ENCODE results near the gene WNT8B.

WNT8B gene

DNA sequence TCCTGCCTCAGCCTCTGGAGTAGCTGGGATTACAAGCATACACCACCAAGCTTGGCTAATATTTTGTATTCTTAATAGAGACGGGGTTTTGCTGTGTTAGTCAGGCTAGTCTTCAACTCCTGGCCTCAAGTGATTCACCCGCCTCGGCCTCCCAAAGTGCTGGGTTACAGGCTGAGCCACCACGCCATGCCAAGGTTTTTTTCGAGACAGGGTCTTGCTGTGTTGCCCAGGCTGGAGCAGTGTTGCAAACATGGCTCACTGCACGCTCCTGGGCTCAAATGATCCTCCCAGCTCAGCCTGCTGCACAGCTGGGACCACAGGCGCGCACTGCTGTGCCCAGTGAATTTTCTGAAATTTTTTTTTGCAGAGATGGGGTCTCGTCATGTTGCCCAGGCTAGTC lies 60.1 kb downstream of the WNT8B start:
- TF ChIP-seq EZH2phosphoT487 (IDR thresholded peaks at IDR 0.05; ENCODE audit: borderline replicate concordance) = no peak
- TF ChIP-seq, protein P1, sequence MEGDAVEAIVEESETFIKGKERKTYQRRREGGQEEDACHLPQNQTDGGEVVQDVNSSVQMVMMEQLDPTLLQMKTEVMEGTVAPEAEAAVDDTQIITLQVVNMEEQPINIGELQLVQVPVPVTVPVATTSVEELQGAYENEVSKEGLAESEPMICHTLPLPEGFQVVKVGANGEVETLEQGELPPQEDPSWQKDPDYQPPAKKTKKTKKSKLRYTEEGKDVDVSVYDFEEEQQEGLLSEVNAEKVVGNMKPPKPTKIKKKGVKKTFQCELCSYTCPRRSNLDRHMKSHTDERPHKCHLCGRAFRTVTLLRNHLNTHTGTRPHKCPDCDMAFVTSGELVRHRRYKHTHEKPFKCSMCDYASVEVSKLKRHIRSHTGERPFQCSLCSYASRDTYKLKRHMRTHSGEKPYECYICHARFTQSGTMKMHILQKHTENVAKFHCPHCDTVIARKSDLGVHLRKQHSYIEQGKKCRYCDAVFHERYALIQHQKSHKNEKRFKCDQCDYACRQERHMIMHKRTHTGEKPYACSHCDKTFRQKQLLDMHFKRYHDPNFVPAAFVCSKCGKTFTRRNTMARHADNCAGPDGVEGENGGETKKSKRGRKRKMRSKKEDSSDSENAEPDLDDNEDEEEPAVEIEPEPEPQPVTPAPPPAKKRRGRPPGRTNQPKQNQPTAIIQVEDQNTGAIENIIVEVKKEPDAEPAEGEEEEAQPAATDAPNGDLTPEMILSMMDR (conservative IDR thresholded peaks at IDR 0.05; ENCODE audit: low read length) = no peak
- H3K9me3 ChIP-seq (ENCODE audit: insufficient read depth, low read depth, low read length) = no peaks in the 10 kb centered on the region
- H3K36me3 ChIP-seq (ENCODE audit: insufficient read depth, low read length) = peaks cover 46% of the 10 kb centered on the region; the same call in 1 of the 2 replicates
- H3K4me2 ChIP-seq (ENCODE audit: low read depth, low read length, poor library complexity, severe bottlenecking) = no peak overlapping the region
- no peaks in the 10 kb centered on the region for H3K9me2 ChIP-seq (replicated peaks; ENCODE audit: low read depth, low read length)
- H4K20me1 ChIP-seq (ENCODE audit: insufficient read depth, low read length, poor library complexity, severe bottlenecking) = peaks cover 10% of the 10 kb centered on the region
- no peak overlapping the region for H3K9ac ChIP-seq (ENCODE audit: low read depth, low read length, poor library complexity, severe bottlenecking)
- H3K4me3 ChIP-seq (ENCODE audit: low read length, poor library complexity, severe bottlenecking) = no peak overlapping the region
- 0 out of 2 replicates have a peak, but pooled peaks cover 3% of the 10 kb centered on the region for H3F3A ChIP-seq (ENCODE audit: low read depth)
- peaks cover 42% of the 10 kb centered on the region for H3K79me2 ChIP-seq (ENCODE audit: insufficient read depth, low read length)
- no peaks in the 10 kb centered on the region for H3K27me3 ChIP-seq (ENCODE audit: insufficient read depth, low read length, poor library complexity, severe bottlenecking)
- H2AFZ ChIP-seq (ENCODE audit: low read length) = no peak overlapping the region
- peaks cover 28% of the 10 kb centered on the region for H3K4me1 ChIP-seq (ENCODE audit: insufficient read depth, low read length, poor library complexity, severe bottlenecking)

DNA sequence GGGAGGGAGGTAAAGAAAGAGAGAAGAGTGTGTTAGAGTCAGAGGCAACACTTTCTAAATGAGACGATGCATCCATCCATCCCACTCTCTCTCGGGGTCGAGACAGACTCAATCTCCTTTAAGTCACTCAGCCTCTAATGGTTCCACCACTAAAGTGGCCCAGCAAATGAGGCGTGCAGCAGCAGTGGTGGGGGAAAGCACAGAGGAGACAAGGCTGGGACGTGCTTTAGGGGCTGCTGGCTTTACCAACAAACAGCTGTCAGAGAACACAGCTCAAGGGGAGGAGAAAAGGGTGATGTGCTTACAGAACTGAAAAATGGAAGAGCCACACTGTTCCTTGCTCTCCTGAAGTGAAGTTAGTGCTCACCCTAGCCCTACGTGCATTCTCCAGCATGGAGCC lies 61.4 kb downstream of the WNT8B start:
- Histone ChIP-seq H2AFZ (ENCODE audit: low read length) (no peak overlapping the region), H3F3A (ENCODE audit: low read depth) (0 out of 2 replicates have a peak, but pooled peaks cover 3% of the 10 kb centered on the region), H3K79me2 (ENCODE audit: insufficient read depth, low read length) (peaks cover 55% of the 10 kb centered on the region), H3K9me3 (ENCODE audit: insufficient read depth, low read depth, low read length) (no peaks in the 10 kb centered on the region), H4K20me1 (ENCODE audit: insufficient read depth, low read length, poor library complexity, severe bottlenecking) (peaks cover 20% of the 10 kb centered on the region), H3K4me1 (ENCODE audit: insufficient read depth, low read length, poor library complexity, severe bottlenecking) (peaks cover 32% of the 10 kb centered on the region), H3K9ac (ENCODE audit: low read depth, low read length, poor library complexity, severe bottlenecking) (no peak overlapping the region), H3K36me3 (ENCODE audit: insufficient read depth, low read length) (peaks cover 46% of the 10 kb centered on the region; the same call in 1 of the 2 replicates), H3K9me2 (replicated peaks; ENCODE audit: low read depth, low read length) (no peaks in the 10 kb centered on the region), H3K27me3 (ENCODE audit: insufficient read depth, low read length, poor library complexity, severe bottlenecking) (no peaks in the 10 kb centered on the region), H3K4me2 (ENCODE audit: low read depth, low read length, poor library complexity, severe bottlenecking) (peak overlapping the region; percentile 30), H3K4me3 (ENCODE audit: low read length, poor library complexity, severe bottlenecking) (no peak overlapping the region)
- TF ChIP-seq EZH2phosphoT487 (IDR thresholded peaks at IDR 0.05; ENCODE audit: borderline replicate concordance) = no peak
- TF ChIP-seq, protein P1 (conservative IDR thresholded peaks at IDR 0.05; ENCODE audit: low read length) = no peak

DNA sequence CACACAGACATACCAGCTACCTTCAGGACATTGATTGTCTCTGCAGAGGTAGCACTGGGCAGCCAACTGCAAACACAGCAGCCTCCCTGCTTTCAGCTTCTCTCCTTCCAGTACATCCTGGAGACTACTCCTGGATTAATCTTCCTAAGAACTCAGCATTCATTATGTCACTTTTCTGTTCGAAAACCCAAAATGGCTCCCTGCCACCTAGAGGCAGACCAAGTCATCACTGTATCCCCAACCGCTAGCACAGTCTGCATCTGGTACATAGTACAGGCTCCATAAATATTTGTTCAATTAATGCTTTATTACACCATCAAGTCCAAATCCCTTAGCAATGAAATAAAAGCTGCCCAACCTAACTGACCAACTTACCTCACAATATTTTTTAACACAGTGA lies 61.8 kb downstream of the WNT8B start:
- H3K79me2 ChIP-seq (ENCODE audit: insufficient read depth, low read length) = peaks cover 59% of the 10 kb centered on the region
- TF ChIP-seq, protein P1 (conservative IDR thresholded peaks at IDR 0.05; ENCODE audit: low read length) = peak; percentile 45
- TF ChIP-seq EZH2phosphoT487 (IDR thresholded peaks at IDR 0.05; ENCODE audit: borderline replicate concordance) = no peak
- H3K27me3 ChIP-seq (ENCODE audit: insufficient read depth, low read length, poor library complexity, severe bottlenecking) = no peaks in the 10 kb centered on the region
- H3F3A ChIP-seq (ENCODE audit: low read depth) = 0 out of 2 replicates have a peak, but pooled peaks cover 3% of the 10 kb centered on the region
- H3K4me3 ChIP-seq (ENCODE audit: low read length, poor library complexity, severe bottlenecking) = no peak overlapping the region
- H3K4me1 ChIP-seq (ENCODE audit: insufficient read depth, low read length, poor library complexity, severe bottlenecking) = peaks cover 32% of the 10 kb centered on the region
- H3K9me2 ChIP-seq (replicated peaks; ENCODE audit: low read depth, low read length) = no peaks in the 10 kb centered on the region
- peaks cover 20% of the 10 kb centered on the region for H4K20me1 ChIP-seq (ENCODE audit: insufficient read depth, low read length, poor library complexity, severe bottlenecking)
- no peak overlapping the region for H3K9ac ChIP-seq (ENCODE audit: low read depth, low read length, poor library complexity, severe bottlenecking)
- no peaks in the 10 kb centered on the region for H3K9me3 ChIP-seq (ENCODE audit: insufficient read depth, low read depth, low read length)
- no peak overlapping the region for H2AFZ ChIP-seq (ENCODE audit: low read length)
- peaks cover 46% of the 10 kb centered on the region; the same call in 1 of the 2 replicates for H3K36me3 ChIP-seq (ENCODE audit: insufficient read depth, low read length)
- H3K4me2 ChIP-seq (ENCODE audit: low read depth, low read length, poor library complexity, severe bottlenecking) = peak overlapping the region; percentile 30
